Astrocyte (in vitro differentiated cells and primary cell): Measurements from ENCODE around the gene STXBP5.

ENCODE experiments used
- CTCF ChIP-seq: IDR thresholded peaks from 2 replicates; pipeline ENCODE4 v1.5.1; 2011; ENCODE audit warnings: low read depth, mild to moderate bottlenecking, inconsistent platforms, low read length, moderate library complexity; ENCODE audit not compliant: insufficient read depth
- EZH2 ChIP-seq: IDR thresholded peaks from 2 replicates; pipeline ENCODE4 v1.6.1; 2012; ENCODE audit warnings: mild to moderate bottlenecking, low read length, inconsistent platforms; ENCODE audit not compliant: insufficient read depth

GRCh38 chr6:147347882-147348575, 143.8 kb downstream of the STXBP5 start:
- no peak for TF ChIP-seq CTCF
- TF ChIP-seq EZH2 = no peak
